GM12891 (cell line): Measurements from ENCODE around the gene SLC7A10.

ENCODE experiments used
- POU2F2 ChIP-seq: IDR thresholded peaks from 2 replicates; pipeline ENCODE4 v1.6.1; 2011; ENCODE audit warnings: low read depth, mild to moderate bottlenecking, control low read depth, low read length, moderate library complexity
- TAF1 ChIP-seq: IDR thresholded peaks from 2 replicates; pipeline ENCODE4 v1.6.1; 2011; ENCODE audit warnings: low read depth, low read length, control low read depth

GRCh38 chr19:33256261-33256660, 30.6 kb upstream of the SLC7A10 start:
- TF ChIP-seq POU2F2 (no peak), TAF1 (no peak)
